GM21515 (cell line): ENCODE results near the gene SVOP.
A peak's percentile ranks its signal among the peaks of the same experiment; 100 is the strongest.
"Not testable (repeated sequence)": the region's sequence is repeated elsewhere in the genome, so short reads cannot be mapped to it uniquely, and the experiment has no call there.

Experiments
- ATAC-seq: cut with Tn5 transposase; IDR thresholded peaks from one replicate; pipeline ENCODE4 v1.9.1; 2021; ENCODE audit not compliant: unreplicated experiment

Gene SVOP, protein sequence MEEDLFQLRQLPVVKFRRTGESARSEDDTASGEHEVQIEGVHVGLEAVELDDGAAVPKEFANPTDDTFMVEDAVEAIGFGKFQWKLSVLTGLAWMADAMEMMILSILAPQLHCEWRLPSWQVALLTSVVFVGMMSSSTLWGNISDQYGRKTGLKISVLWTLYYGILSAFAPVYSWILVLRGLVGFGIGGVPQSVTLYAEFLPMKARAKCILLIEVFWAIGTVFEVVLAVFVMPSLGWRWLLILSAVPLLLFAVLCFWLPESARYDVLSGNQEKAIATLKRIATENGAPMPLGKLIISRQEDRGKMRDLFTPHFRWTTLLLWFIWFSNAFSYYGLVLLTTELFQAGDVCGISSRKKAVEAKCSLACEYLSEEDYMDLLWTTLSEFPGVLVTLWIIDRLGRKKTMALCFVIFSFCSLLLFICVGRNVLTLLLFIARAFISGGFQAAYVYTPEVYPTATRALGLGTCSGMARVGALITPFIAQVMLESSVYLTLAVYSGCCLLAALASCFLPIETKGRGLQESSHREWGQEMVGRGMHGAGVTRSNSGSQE

GRCh38 chr12:109020796-109021380 lies at the start of gene SVOP:
Gene SVOP, minus strand, starts transcription at chr12:109021068. Its CDS starts 200 bp downstream, at chr12:109020868.
- ATAC-seq, result no peak

- ATAC-seq, result no peak
Observed at GRCh38 chr12:109069307-109070271, 48.7 kb upstream of the SVOP start.

- no peak for ATAC-seq
Observed at GRCh38 chr12:109065853-109066193, 45.0 kb upstream of the SVOP start.

- no peak for ATAC-seq
Observed at GRCh38 chr12:109065154-109065852, 44.4 kb upstream of the SVOP start.

GRCh38 chr12:109064143-109064542 lies 43.3 kb upstream of the SVOP start:
- ATAC-seq, result no peak

DNA sequence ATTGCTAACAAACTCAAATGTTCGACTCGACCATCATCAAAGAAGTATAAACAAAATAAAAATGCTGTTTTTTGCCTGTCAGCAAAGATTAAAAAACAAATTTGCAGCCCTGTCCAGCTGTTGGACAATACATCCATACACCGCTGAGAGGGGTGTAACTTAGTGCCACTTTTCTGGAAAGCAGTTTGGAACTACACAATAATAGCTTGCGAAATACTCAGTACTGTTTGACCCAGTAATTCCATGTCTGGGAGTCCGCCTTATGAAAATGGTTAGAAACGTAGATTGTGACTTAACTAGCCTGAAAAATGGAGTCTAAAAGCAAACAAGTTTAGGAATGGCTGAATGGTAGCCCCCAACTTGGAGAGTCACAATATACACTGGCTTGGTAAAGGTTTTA lies 37.9 kb upstream of the SVOP start:
- no peak for ATAC-seq

DNA sequence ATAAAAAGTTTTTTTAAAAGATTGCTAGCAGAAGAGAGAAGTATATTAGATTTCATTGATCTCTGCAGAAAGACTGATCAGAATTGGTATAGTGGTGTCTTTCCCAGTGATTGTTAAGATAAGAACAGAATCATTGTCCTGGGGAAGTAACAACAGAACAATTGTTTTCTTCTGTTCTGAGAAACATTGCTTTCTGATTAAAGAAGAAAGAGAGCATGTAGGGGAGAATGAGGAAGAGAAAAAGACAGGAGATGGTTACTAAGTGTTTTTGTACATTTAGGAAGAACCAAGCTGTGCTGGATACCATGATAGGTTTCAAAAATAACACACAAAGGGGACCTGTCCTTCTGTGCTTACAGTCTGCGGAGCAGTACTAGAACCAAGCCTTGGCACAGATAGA lies 36.5 kb upstream of the SVOP start:
- ATAC-seq, result no peak

DNA sequence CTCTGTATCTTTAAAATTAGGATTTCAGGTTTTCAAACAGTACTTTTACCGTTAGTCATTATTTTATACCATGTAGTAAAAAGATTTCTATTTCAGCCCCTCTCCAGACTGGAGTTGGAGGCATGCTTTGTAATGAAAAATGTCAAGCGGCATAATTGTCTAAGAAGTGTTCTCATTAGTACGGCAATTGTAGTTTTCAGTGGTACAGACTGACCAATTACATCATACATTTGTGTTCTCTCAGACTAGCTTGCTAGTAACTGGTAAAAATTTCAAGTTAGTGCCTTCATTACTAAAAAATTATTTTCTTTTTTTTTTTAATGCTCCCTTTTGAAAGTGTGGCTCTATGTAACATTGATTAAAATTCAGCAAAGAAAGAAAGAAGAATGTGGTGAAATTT lies 36.0 kb upstream of the SVOP start:
- no peak for ATAC-seq

DNA sequence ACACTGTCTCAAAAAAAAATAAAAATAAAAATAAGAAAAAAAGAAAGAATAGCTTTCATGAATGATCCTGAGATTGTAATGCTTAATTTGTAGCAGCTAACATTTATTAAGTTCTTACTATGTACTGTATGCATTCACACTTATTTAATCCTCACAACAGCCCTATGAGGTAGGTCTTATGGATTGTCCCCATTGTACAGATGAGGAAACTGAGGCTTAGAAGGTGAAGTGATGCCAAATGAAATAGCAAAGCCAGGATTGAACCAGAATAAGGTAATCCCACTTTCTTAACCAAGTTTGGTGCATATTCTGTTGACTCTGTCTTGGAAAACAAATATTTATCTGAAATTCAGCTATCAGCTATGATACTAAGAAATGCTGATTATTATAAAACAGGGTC lies 33.7 kb upstream of the SVOP start:
- ATAC-seq, result no peak

- not testable (repeated sequence) for ATAC-seq
Observed at GRCh38 chr12:109054124-109054513, 33.3 kb upstream of the SVOP start.

DNA sequence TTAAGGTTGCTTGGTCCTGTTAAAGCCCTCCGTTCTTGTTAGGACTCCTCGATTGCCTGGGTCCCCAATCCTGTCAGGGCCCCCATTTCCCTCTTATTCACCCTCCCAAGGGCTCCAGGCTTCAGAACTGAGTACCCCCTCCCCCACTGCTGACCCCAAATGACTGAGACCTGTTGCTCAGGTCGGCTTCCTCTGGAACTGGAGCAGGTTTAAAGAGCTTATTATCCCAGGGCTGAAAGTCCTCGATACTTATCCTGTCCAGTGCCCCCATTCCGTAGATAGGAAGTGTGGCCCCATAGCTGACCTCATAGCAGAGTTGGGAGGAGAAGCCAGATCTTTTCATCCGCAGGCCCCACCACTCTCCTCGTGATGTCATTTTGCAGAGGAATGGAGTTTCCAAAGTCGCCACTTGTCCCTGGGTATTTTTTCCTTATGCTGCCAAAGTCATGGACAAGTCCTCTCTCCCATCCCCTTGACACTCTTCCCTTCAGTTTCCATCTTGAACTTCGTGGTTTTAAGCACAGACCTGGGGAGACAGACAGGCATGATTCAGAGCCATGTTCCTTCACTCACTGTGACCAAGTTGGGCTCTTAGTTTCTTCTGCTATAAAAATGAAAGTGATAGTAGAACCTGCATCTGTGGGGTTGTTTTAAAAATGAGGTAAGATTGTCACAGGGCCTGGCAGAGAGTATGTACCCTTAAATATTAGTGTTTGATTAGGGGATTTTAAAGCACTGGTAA lies 32.7 kb upstream of the SVOP start:
- ATAC-seq, result peak; percentile 4

DNA sequence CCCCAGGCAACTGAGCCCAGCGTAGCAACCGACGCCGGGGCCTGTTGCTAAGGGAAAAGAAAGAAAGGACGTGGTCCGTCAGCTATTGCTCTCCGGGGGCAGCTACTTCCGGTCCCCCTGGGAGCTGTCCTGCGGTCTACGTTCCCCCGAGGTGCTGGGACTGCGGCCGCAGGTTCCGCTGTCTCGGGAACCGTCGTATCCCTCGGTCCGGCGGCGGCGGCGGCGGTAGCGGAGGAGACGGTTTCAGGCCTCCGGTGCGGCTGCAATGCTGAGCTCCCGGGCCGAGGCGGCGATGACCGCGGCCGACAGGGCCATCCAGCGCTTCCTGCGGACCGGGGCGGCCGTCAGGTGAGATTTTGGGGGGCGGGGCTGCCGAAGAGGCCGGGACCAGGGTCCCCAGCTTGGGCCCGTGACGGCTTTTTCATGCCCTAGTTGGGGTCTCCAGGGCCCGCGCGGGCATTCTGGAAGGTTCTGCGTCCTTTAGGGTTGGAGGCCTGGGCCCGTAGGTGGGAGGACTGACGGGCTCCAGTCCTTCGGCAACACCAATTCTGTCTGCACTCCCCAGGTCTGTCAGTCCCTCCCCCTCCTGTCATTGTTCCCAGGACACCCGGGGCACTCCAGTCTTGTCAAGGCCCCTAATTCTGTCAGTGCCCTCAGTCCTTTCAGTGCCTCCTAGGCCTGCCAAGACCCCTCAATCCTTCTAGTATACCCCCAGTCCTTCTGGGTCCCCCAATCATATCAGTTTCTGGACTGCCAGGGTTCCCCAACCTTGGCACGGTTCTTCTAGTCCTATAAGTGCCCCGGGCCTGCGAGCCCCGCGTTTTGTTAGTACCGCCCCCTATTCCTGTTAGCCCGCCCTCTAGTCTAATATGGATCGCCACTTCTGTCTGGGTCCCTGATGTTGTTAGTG lies 31.8 kb upstream of the SVOP start, which contains the start of gene USP30:
Gene USP30 (plus strand): TSS at position 163 of the 910 bp plus-strand sequence. CDS start 103 bp downstream, at position 266.
- ATAC-seq, result peak; percentile 76

DNA sequence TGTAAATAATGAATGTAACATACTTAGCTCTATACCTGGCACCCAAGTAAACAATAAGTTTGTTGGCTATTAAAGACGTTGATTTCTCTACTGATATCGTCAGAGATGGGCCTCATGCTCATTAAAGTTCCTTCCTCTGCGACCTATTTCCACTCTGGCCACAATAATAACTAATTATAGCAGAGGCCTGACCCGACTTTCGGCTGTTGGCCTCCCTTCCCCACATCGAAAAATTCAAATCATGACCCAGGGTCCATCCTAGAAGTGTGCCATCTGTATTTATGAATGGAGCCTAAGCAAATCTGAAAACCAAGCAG lies 31.2 kb upstream of the SVOP start:
- ATAC-seq, result no peak

DNA sequence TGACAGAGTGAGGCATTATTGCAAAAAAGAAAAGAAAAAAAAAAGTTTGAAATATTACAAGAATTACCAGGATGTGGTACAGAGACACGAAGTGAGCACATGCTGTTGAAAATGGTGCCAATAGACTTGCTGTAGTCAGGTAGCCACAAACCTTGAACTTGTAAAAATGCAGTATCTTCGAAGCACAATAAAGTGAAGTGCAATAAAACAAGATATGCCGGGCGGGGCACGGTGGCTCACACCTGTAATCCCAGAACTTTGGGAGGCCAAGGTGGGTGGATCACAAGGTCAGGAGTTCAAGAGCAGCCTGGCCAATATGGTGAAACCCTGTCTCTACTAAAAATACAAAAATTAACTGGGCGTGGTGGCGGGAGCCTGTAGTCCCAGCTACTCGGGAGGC lies 28.9 kb upstream of the SVOP start:
- ATAC-seq, result not testable (repeated sequence)

GRCh38 chr12:109048706-109049105 lies 27.8 kb upstream of the SVOP start:
- ATAC-seq, result not testable (repeated sequence)

DNA sequence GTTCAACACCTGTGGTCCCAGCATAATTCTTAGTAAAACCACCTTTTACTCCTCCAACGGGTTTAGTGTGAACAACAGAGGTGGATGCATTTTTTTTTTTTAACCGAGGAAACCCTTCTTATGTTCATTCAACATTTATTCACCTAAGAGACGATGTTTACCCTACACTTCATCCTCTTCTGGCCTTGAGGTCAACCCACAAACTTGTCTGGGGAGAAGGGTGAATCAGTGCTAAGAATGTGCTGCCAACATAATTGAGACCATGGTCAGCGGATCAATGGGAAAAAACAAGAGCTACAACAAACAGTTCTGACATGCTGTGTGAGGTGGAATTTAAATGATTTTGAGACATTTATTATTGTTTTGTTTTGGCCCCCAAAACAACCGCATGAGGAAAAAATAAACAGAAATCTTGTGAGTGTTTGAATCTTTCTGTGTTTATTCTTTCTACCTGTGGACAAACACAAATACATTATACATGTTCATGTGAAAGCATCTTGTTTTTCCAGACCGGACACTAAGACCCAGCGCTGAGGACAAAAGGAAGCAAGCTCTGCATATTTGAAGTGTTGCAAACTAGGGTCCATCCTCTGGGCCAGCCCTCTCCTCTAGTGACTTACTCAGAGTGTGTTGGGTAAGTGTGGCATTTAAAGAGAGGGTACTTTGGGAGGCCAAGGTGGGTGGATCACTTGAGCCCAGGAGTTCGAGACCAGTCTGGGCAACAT lies 26.4 kb upstream of the SVOP start:
- no peak for ATAC-seq

DNA sequence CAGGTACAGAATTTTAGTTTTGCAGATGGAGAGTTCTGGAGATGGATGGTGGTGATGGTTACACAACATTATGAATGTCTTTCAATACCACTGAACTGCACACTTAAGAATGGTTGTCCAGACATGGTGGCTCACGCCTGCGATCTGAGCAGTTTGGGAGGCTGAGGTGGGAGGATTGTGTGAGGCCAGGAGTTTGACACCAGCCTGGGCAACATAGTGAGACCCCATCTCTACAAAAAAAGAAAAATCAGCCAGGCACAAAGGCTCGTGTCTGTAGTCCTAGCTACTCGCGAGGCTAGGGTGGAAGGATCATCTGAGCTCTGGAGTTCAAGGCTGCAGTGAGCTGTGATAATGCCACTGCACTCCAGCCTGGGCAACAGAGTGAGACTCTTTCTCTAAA lies 23.4 kb upstream of the SVOP start:
- ATAC-seq, result no peak

- no peak for ATAC-seq
Observed at GRCh38 chr12:109036975-109037374, 16.1 kb upstream of the SVOP start.
